Activated T-cell treated with anti-CD3 and anti-CD28 coated beads for 48 hours (primary cell): ENCODE results near the gene TSC22D1.
"Not testable (repeated sequence)": the region's sequence is repeated elsewhere in the genome, so short reads cannot be mapped to it uniquely, and the experiment has no call there.

Experiments used
- DNase-seq: peaks from one replicate; pipeline ENCODE4 v3.0.0-alpha.2; 2020; ENCODE audit warnings: low read depth

The TSC22D1 gene

DNA sequence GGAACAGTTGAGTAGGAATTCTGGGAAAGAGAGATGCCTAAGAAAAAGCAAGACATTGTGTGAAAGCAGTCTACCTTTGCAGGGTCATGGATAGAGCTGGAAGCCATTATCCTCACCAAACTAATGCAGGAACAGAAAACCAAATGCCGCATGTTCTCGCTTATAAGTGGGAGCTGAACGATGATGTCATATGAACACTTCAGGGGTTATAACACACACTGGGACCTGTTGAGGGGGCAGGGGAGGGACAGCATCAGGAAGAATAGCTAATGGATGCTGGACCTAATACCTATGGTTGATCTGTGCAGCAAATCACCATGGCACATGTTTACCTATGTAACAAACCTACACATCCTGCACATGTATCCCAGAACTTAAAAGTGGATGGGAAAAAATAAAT is 69.9 kb downstream of the TSC22D1 start:
- DNase-seq = no peak

DNA sequence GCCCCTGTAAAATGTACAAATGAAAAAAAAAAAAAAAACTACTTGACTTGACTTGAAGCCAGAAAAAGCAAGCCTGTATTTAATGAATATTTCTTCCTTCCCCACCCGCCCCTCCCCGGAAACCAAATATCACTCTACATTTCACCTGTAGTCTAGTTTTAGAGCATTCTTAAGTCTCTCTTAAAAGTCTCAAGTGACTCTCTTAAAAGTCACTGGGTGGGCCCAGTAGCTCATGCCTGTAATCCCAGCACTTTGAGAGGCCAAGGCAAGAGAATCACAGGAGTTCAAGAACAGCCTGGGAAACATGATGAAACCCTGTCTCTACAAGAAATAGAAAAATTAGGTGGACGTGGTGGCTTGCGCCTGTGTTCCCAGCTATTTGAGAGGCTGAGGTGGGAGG is 72.0 kb downstream of the TSC22D1 start:
- DNase-seq = no peak

DNA sequence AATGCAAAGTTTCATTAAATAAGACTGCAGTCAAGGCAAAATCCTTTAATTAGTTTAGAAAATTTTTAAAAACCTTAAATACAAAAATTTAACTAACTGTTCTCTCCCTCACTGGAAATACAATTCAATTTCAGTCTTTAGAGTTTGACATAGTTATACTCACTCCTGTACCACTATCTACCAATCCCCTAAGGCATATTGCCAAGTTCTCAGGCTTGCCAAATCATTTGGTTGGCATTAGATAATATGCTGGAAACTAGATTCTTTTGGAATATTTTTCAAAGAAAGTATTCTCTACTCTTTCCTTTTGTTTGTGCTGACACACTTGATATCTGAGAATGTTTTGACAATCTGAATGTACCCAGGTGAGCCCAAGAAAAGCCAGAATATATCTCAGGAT is 77.2 kb downstream of the TSC22D1 start:
- DNase-seq = no peak

DNA sequence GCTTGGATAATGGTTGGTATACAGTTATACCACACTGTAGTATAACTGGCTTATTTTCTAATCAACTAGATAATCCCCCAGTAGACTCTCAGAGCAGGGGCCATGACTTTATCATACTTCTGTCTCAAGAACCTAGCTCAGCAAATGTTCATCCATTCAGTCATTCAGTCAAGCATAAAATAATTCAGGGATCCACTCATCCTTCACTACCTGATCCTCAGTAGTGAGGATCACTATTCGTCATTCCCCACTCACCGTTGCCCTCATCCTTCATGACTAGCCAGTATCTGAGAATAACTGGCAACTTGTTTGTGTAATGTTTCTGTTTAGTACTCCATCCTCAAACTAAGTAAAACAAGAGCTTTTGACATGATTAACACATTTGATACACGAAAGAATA is 77.6 kb downstream of the TSC22D1 start:
- DNase-seq = no peak

DNA sequence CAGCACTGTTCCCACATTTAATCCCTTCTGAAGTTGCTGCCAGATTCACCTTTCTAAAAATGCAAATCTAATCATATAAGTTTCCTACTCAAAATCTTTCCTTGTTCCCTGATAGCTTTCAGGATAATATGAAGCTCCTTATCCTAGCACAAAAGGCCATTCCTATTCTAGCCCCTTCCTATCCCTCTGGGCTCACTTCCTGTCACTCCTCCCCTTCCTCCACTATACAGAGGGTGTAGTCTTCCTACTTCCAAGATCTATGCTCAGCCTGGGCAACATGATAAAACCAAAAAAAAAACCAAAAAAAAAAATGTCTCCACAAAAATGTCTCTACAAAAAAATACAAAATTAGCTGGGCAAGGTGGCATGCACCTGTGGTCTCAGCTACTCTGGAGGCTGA is 78.3 kb downstream of the TSC22D1 start:
- no peak for DNase-seq

GRCh38 chr13:44493213-44493812 is 82.8 kb downstream of the TSC22D1 start:
- DNase-seq = no peak

DNA sequence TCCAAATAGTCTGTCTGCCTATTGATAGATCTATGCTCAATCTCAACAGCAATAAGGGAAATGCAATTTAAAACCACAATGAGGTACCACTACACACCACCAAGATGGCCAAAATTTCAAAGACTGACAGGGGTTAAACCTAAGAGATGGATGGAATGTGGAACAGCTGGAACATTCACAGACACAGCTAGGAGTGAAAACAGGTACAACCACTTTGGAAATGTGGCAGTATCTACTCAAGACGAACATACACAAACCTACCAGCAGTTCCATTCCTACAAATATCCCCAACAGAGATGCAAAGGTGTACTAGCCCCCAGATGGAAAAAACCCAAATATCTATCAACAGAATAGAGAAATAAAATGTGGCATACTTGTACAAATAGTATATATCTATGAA is 86.4 kb downstream of the TSC22D1 start:
- no peak for DNase-seq

- DNase-seq = no peak
These were observed 88.1 kb downstream of the TSC22D1 start for GRCh38 chr13:44487989-44488388.

DNA sequence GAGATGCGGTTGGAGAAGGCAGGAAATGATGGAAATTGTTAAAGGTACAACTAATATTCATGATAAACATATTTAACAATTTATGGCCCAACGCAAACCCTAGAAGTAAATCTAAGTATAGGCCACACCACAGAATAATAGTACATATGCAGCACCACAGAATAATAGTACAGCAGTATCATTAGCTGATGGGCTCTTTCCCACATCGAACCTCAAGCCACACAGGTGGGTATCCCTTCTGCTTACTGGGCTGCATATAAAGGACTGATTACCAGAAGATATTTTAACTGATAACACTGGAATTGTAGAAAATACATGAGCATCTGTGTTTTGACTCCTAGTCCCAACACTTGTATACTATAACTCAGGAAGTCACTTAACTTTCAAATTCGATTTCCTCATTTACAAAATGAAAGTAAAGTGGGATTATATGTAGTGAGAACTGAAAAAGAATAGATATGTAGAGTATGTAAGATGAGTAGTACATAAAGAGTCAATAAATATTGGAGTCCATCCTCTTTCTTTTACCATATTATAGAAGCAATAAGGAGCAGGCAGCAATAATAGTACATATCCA is 91.5 kb downstream of the TSC22D1 start:
- DNase-seq = no peak

DNA sequence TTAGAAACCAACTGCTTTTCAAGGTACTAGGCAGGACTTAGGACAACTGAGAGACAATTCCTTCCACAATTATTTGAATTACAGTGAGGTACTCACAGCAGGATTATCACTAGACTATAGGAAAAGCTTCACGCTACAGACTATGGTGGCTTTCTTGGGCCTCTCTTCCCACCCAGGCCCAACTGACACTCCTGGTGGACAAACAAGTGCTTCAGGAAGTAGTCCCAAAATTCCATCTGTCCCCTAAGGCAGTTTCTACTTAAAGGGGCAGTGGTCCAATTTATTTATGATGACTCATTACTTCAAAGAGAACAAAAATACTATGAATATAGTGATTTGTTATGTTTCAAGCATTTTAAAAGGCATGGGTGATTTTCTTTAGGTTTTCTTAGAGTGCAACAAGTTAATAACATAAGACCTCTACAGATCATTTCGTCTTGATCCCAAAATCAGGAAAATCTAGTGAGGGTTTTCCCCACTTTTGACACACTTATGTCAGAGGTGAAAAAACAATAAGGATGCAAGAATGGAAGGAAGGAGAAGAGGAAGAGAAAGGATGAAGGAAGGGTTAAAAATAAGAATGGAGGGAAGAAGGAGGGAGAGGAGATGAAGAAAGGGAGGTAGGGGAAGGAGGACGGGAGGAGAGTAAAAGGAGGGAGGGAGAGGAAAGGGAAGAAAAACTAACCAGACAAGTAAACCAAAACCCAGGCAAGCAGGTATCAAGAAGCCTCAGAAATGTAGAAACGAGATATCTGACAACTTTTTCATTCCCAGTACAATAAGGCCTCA is 101.8 kb downstream of the TSC22D1 start:
- no peak for DNase-seq

DNA sequence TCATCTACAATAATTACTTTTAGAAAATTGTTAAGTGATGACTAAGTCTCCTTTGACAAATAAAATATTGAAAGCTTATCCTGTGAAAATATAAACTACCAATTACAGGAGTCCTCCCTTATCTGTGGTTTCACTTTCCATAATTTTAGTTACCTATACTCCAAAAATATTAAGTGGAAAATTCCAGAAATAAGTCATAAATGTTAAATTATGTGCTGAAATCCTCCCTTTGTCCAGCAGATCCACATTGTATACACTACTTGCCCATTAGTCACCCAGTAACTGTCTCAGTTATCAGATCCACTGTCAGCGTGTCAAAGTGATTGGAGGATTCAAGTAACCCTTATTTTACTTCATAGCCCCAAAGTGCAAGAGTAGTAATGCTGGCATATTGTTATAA is 104.4 kb downstream of the TSC22D1 start:
- DNase-seq = no peak

DNA sequence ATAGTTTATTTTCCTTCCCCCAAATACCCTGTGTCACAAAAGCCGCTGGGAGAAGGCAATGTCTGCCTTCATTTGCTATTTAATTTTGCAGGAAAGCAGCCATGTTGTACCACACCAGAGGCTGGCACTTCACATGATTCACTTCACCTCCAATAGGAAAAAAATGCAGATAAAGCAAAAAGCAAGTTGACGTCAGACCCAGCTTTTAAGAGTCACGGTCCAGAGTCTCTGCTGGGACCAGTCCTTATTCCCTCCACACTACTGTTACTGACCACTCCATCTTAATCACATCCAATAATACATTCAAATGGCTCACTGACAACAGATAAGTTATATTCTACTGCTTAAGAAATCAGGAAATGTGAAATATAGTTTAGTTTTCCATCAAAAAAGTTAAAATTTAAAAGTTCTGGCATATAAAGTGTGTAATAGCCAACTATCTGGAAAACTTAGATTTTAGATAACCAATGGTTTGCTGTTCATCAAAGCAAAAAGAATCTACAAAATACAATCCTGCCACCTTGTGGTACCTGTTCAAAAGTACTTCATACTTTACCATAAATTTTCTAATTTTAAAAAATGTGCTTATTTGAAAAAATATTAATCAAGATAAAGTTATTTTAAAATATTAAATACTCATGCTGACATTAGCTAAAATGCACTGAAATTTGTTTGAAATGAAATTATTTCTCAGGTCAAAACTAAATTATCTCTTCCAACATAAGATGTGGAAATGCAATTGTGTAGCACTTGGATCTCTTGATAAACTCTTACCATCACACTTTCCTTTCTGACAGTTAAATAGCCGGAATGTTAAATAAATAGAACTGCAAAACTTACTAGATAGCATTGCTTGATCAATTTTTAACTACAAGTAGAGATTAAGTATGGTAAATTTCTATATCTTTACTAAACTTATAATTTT is 105.2 kb downstream of the TSC22D1 start:
- DNase-seq = no peak

GRCh38 chr13:44468874-44469273 is 107.3 kb downstream of the TSC22D1 start:
- no peak for DNase-seq

DNA sequence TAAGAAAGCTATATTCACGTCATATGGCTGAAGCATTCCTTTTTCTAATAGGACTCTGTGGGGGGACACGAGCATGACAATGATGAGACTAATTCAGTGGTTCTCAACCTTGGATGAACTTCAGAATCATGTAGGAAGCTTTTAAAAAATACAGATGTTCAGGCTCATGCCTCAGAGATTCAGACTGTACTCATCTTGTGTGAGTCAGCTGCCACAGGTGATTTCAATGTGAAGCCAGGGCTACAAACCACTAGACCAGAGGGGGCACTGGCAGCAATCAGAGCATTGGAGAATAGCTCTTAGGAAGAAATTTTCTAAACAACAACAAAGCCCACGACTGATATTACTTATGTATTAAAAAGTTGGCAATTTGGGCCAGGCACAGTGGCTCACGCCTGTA is 110.8 kb downstream of the TSC22D1 start:
- DNase-seq = no peak

DNA sequence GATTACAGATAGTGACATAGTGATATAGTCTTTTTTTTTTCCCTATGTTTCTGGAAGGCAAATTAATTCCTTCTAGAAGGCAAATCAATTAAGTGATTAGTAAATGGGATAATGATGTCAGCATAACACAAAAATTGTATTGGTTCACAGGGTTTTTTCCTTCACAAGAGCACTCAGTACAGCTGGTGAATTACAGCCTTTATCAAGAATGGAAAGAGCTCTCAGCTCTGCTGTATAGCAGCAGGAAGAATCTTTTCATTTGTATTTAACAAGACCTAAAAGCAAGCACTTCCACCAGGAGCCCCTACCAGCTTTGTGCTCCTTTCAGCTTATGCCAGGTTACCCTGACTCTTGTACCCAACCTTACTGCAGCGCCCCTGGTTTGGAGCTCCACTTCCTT is 111.7 kb downstream of the TSC22D1 start:
- no peak for DNase-seq

DNA sequence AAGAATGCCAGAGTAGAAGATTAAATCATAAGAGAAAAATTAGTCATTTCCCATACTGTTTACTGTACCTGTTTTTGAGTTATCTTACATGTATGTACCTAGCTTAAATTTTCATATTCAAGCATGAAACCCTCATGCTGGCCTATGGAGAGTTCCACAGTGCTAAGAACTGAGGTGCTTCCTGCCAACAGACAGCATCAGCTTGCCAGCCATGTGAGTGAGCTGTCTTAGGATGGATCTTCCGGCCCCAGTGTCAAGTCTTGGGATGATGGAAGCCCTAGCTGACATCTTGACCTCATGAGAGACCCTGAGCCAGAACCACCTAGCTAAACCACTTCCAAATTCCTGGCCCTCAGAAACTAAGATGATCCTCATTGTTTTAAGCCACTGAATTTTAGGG is 112.4 kb downstream of the TSC22D1 start:
- no peak for DNase-seq

- DNase-seq = no peak
These were observed 116.5 kb downstream of the TSC22D1 start for GRCh38 chr13:44459674-44460073.

DNA sequence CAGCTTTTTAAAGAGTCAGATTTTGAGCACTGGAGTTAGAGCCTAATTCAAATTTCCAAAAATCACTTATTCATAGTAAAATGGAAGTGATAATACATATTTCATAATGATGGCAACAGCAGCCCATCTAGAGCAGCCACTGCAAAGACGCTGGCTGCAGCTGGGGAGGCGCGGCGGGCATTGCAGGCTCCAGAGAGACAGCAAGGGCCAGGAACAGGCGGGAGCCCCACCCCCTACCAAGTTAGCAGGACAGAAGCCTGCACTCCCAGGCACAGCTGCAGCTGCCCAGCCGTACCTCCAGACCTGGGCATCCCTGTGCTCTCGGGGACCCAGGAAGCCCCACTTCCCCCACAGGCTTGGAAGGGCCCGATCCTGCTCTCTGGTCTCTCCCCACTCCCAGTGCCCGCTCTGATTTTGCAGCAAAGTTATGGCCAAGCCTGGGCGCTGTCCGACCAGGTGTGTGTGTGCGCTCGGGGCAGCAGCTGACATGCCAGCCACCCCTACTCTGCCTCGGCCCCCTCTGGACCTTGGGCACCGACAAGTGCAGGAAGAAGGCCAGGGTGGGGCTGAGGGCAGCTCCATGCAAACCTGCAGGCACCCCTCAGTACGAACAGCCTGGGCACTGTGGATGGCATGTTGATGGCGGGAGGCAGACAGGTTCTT is 117.7 kb downstream of the TSC22D1 start:
- DNase-seq = no peak

- DNase-seq = not testable (repeated sequence)
These were observed 119.9 kb downstream of the TSC22D1 start for GRCh38 chr13:44456212-44456611.

- DNase-seq = no peak
These were observed 120.4 kb downstream of the TSC22D1 start for GRCh38 chr13:44455769-44456168.

DNA sequence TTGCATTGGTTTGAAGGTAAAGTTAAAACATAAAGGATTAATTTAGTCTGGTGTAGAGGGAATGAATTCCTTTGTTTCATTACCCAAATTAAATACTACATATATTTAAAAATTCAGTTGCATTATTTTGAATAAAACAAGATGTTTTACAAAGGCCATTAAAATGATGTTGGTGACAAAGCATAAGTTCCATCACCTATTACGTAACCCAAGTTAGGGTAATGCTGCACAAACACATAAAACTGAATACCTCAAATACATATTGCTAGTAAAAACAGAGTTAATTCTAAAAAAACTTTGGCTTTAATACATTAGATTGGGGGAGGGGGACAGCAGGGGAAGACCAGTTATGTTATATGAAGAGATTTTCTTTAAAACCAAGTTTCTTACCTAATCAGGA is 122.2 kb downstream of the TSC22D1 start:
- no peak for DNase-seq

- no peak for DNase-seq
These were observed 123.1 kb downstream of the TSC22D1 start for GRCh38 chr13:44453069-44453468.
